ENCODE results near the gene LIG4. TPM values are rescaled to one million over a fixed set of nuclear protein-coding genes. Genes with fewer than 3 reads are reported as not detected.
"Not testable (repeated sequence)": the region's sequence is repeated elsewhere in the genome, so short reads cannot be mapped to it uniquely, and the experiment has no call there.

LIG4 gene
- 7.8 and 8.3 TPM in 2 replicates for total RNA-seq (2014; rRNA removed; shearing (Covaris generic))

GRCh38 chr13:108215436-108215835, at the start of gene LIG4:
Gene LIG4, minus strand, starts transcription at chr13:108215536. Its CDS starts 4,268 bp downstream, at chr13:108211268.
- peak; percentile 87 for DNase-seq (ENCODE audit: low read depth)

GRCh38 chr13:108263621-108264355, 48.5 kb upstream of the LIG4 start:
- DNase-seq (ENCODE audit: low read depth) = no peak

- no peak for DNase-seq (ENCODE audit: low read depth)
These were observed 41.9 kb upstream of the LIG4 start for GRCh38 chr13:108257248-108257647.

GRCh38 chr13:108249150-108249549, 33.8 kb upstream of the LIG4 start:
- no peak for DNase-seq (ENCODE audit: low read depth)

- DNase-seq (ENCODE audit: low read depth) = no peak
These were observed 15.0 kb upstream of the LIG4 start for GRCh38 chr13:108230377-108230776.

- peak; percentile 25 for DNase-seq (ENCODE audit: low read depth)
These were observed 12.4 kb upstream of the LIG4 start for GRCh38 chr13:108227651-108228272.

GRCh38 chr13:108226184-108226583, 10.8 kb upstream of the LIG4 start:
- no peak for DNase-seq (ENCODE audit: low read depth)

- DNase-seq (ENCODE audit: low read depth) = no peak
These were observed 10.1 kb upstream of the LIG4 start for GRCh38 chr13:108225440-108225839.

- no peak for DNase-seq (ENCODE audit: low read depth)
These were observed 8.6 kb upstream of the LIG4 start for GRCh38 chr13:108223687-108224503.

GRCh38 chr13:108220041-108220440, 4.7 kb upstream of the LIG4 start:
- DNase-seq (ENCODE audit: low read depth) = peak; percentile 3

GRCh38 chr13:108218044-108218974, 3.0 kb upstream of the LIG4 start, which contains the start of gene ABHD13:
Gene ABHD13, plus strand, starts transcription at chr13:108218392. Its CDS starts 10,827 bp downstream, at chr13:108229219.
- DNase-seq (ENCODE audit: low read depth) = peak; percentile 85

- DNase-seq (ENCODE audit: low read depth) = not testable (repeated sequence)
These were observed 2.1 kb upstream of the LIG4 start for GRCh38 chr13:108217307-108218043.

GRCh38 chr13:108214441-108215271, 680 bp downstream of the LIG4 start:
- DNase-seq (ENCODE audit: low read depth) = peak; percentile 26

- DNase-seq (ENCODE audit: low read depth) = peak; percentile 52
These were observed 1.4 kb downstream of the LIG4 start for GRCh38 chr13:108213946-108214345.

- no peak for DNase-seq (ENCODE audit: low read depth)
These were observed 2.5 kb downstream of the LIG4 start for GRCh38 chr13:108212886-108213285.

GRCh38 chr13:108210551-108210950, 4.8 kb downstream of the LIG4 start:
- no peak for DNase-seq (ENCODE audit: low read depth)

GRCh38 chr13:108200781-108201398, 14.4 kb downstream of the LIG4 start:
- peak; percentile 8 for DNase-seq (ENCODE audit: low read depth)

GRCh38 chr13:108195861-108196260, 19.5 kb downstream of the LIG4 start:
- no peak for DNase-seq (ENCODE audit: low read depth)

- no peak for DNase-seq (ENCODE audit: low read depth)
These were observed 20.2 kb downstream of the LIG4 start for GRCh38 chr13:108195146-108195545.
